Astrocyte (in vitro differentiated cells and primary cell): ENCODE results near the gene ADGRF3. TPM values are rescaled to one million over a fixed set of nuclear protein-coding genes. Genes with fewer than 3 reads are reported as not detected.

ENCODE experiments used
- DNase-seq: peaks from one replicate; pipeline ENCODE4 v3.0.0-alpha.2; 2010; ENCODE audit warnings: low read depth
- FAIRE-seq: peaks from 2 replicates; lab custom pipeline; 2011; peaks lifted over from hg19 to GRCh38; lab: Jason Lieb, UNC
- H2AFZ ChIP-seq: 2 replicates; pipeline ENCODE4 v1.6.0; 2012; ENCODE audit warnings: low read depth, low read length, inconsistent platforms
- H3K27ac ChIP-seq: 2 replicates; pipeline ENCODE4 v1.5.1; 2011; ENCODE audit warnings: low read depth, low read length, inconsistent platforms
- H3K27me3 ChIP-seq: 2 replicates; pipeline ENCODE4 v1.6.0; 2011; ENCODE audit warnings: low read length, inconsistent platforms; ENCODE audit not compliant: insufficient read depth
- H3K36me3 ChIP-seq: 2 replicates; pipeline ENCODE4 v1.5.1; 2011; ENCODE audit warnings: low read length, inconsistent platforms; ENCODE audit not compliant: insufficient read depth
- H3K4me1 ChIP-seq: 2 replicates; pipeline ENCODE4 v1.5.1; 2011; ENCODE audit warnings: low read length, inconsistent platforms; ENCODE audit not compliant: insufficient read depth
- H3K4me2 ChIP-seq: 2 replicates; pipeline ENCODE4 v1.6.0; 2012; ENCODE audit warnings: low read length, inconsistent platforms
- H3K4me3 ChIP-seq: 2 replicates; pipeline ENCODE4 v1.5.1; 2011; ENCODE audit warnings: low read depth, mild to moderate bottlenecking, low read length, inconsistent platforms; ENCODE audit not compliant: insufficient read depth
- H3K79me2 ChIP-seq: 2 replicates; pipeline ENCODE4 v1.6.0; 2012; ENCODE audit warnings: mild to moderate bottlenecking, low read length, inconsistent platforms; ENCODE audit not compliant: insufficient read depth
- H3K9ac ChIP-seq: 2 replicates; pipeline ENCODE4 v1.6.0; 2012; ENCODE audit warnings: mild to moderate bottlenecking, low read length, inconsistent platforms
- H3K9me3 ChIP-seq: 2 replicates; pipeline ENCODE4 v1.5.1; 2012; ENCODE audit warnings: low read depth, mild to moderate bottlenecking, low read length, inconsistent platforms; ENCODE audit not compliant: insufficient read depth
- H4K20me1 ChIP-seq: 2 replicates; pipeline ENCODE4 v1.6.0; 2012; ENCODE audit warnings: low read length, inconsistent platforms; ENCODE audit not compliant: insufficient read depth
- H3K27ac Mint-ChIP-seq: one replicate; pipeline ENCODE4 v1.8.0; 2021; ENCODE audit warnings: mild to moderate bottlenecking, mixed read lengths; ENCODE audit not compliant: unreplicated experiment
- H3K27me3 Mint-ChIP-seq: one replicate; pipeline ENCODE4 v1.8.0; 2021; ENCODE audit warnings: low read depth, mixed read lengths; ENCODE audit not compliant: unreplicated experiment
- H3K36me3 Mint-ChIP-seq: one replicate; pipeline ENCODE4 v1.8.0; 2021; ENCODE audit warnings: low read depth, mixed read lengths; ENCODE audit not compliant: unreplicated experiment
- H3K4me1 Mint-ChIP-seq: one replicate; pipeline ENCODE4 v1.8.0; 2021; ENCODE audit warnings: low read depth, mixed read lengths; ENCODE audit not compliant: unreplicated experiment
- H3K4me3 Mint-ChIP-seq: one replicate; pipeline ENCODE4 v1.8.0; 2021; ENCODE audit warnings: mild to moderate bottlenecking, moderate library complexity, mixed read lengths; ENCODE audit not compliant: unreplicated experiment
- H3K9me3 Mint-ChIP-seq: one replicate; pipeline ENCODE4 v1.8.0; 2021; ENCODE audit warnings: mild to moderate bottlenecking, mixed read lengths; ENCODE audit not compliant: unreplicated experiment
- EZH2 ChIP-seq: IDR thresholded peaks from 2 replicates; pipeline ENCODE4 v1.6.1; 2012; ENCODE audit warnings: mild to moderate bottlenecking, low read length, inconsistent platforms; ENCODE audit not compliant: insufficient read depth
- total RNA-seq: library from RNA; stranded (reverse); gene quantifications from 2 replicates; pipeline ENCODE4 v1.2.1, GENCODE V29; 2021
- TF ChIP-seq, protein P1 (sequence below): IDR thresholded peaks from 2 replicates; pipeline ENCODE4 v1.5.1; 2011; ENCODE audit warnings: low read depth, mild to moderate bottlenecking, inconsistent platforms, low read length, moderate library complexity; ENCODE audit not compliant: insufficient read depth

The ADGRF3 gene
- total RNA-seq, 1 donor from 2014 or later, result 0.16 TPM

DNA sequence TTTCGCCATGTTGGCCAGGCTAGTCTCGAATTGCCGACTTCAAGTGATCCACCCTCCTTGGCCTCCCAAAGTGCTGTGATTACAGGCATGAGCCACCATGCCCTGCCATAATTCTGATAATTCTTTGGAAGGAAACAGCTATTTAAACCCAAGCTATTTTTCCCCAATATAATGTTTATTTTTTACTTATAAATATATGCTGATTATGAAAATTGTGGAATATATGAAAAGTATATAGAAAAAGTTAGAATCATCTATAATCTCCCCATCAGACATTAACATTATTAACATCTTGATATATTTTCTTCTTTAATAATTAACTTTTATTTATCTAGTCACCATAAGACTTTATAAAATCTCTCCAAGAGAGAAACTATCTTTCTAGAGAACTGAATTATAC lies 60.7 kb downstream of the ADGRF3 start:
- DNase-seq (no peak), FAIRE-seq (no peak)
- Histone ChIP-seq H3K4me1 (peaks cover 3% of the 10 kb centered on the region), H2AFZ (no peak overlapping the region), H3K36me3 (peaks cover 26% of the 10 kb centered on the region), H3K9ac (no peak overlapping the region), H3K27me3 (no peaks in the 10 kb centered on the region), H3K79me2 (no peaks in the 10 kb centered on the region), H4K20me1 (no peaks in the 10 kb centered on the region), H3K27ac (no peak overlapping the region), H3K4me2 (no peak overlapping the region), H3K9me3 (no peaks in the 10 kb centered on the region), H3K4me3 (no peak overlapping the region)
- Mint-ChIP-seq H3K4me1 (peaks cover 3% of the 10 kb centered on the region), H3K36me3 (peaks cover 19% of the 10 kb centered on the region), H3K27me3 (no peaks in the 10 kb centered on the region), H3K27ac (no peak overlapping the region), H3K9me3 (no peaks in the 10 kb centered on the region), H3K4me3 (no peak overlapping the region)
- TF ChIP-seq EZH2, result no peak
- TF ChIP-seq, protein P1, sequence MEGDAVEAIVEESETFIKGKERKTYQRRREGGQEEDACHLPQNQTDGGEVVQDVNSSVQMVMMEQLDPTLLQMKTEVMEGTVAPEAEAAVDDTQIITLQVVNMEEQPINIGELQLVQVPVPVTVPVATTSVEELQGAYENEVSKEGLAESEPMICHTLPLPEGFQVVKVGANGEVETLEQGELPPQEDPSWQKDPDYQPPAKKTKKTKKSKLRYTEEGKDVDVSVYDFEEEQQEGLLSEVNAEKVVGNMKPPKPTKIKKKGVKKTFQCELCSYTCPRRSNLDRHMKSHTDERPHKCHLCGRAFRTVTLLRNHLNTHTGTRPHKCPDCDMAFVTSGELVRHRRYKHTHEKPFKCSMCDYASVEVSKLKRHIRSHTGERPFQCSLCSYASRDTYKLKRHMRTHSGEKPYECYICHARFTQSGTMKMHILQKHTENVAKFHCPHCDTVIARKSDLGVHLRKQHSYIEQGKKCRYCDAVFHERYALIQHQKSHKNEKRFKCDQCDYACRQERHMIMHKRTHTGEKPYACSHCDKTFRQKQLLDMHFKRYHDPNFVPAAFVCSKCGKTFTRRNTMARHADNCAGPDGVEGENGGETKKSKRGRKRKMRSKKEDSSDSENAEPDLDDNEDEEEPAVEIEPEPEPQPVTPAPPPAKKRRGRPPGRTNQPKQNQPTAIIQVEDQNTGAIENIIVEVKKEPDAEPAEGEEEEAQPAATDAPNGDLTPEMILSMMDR, result no peak

- peaks cover 21% of the 10 kb centered on the region for H3K36me3 Mint-ChIP-seq
- peaks cover 3% of the 10 kb centered on the region for H3K4me1 ChIP-seq
- H3K27ac Mint-ChIP-seq, result peak overlapping the region; percentile 31
- H3K9me3 ChIP-seq, result no peaks in the 10 kb centered on the region
- H3K4me3 ChIP-seq, result no peak overlapping the region
- peaks cover 3% of the 10 kb centered on the region for H3K4me1 Mint-ChIP-seq
- TF ChIP-seq, protein P1, result no peak
- FAIRE-seq, result no peak
- H3K4me3 Mint-ChIP-seq, result no peak overlapping the region
- DNase-seq, result peak; percentile 57
- H3K27me3 Mint-ChIP-seq, result no peaks in the 10 kb centered on the region
- no peaks in the 10 kb centered on the region for H4K20me1 ChIP-seq
- peaks cover 36% of the 10 kb centered on the region for H3K36me3 ChIP-seq
- H3K4me2 ChIP-seq, result no peak overlapping the region
- no peak overlapping the region for H3K9ac ChIP-seq
- no peaks in the 10 kb centered on the region for H3K79me2 ChIP-seq
- H3K9me3 Mint-ChIP-seq, result no peaks in the 10 kb centered on the region
- H3K27ac ChIP-seq, result no peak overlapping the region
- H2AFZ ChIP-seq, result no peak overlapping the region
- no peaks in the 10 kb centered on the region for H3K27me3 ChIP-seq
These were observed 62.5 kb downstream of the ADGRF3 start for GRCh38 chr2:26284132-26284531.

- DNase-seq (no peak), FAIRE-seq (no peak)
- TF ChIP-seq EZH2, result no peak
- TF ChIP-seq, protein P1, result no peak
- Mint-ChIP-seq H3K9me3 (no peaks in the 10 kb centered on the region), H3K4me1 (peaks cover 3% of the 10 kb centered on the region), H3K27me3 (no peaks in the 10 kb centered on the region), H3K27ac (no peak overlapping the region), H3K4me3 (no peak overlapping the region), H3K36me3 (peaks cover 26% of the 10 kb centered on the region)
- Histone ChIP-seq H3K9ac (no peak overlapping the region), H3K4me3 (no peak overlapping the region), H4K20me1 (no peaks in the 10 kb centered on the region), H3K4me2 (no peak overlapping the region), H3K27ac (no peak overlapping the region), H3K9me3 (no peaks in the 10 kb centered on the region), H2AFZ (no peak overlapping the region), H3K36me3 (peaks cover 41% of the 10 kb centered on the region), H3K4me1 (peaks cover 3% of the 10 kb centered on the region), H3K79me2 (no peaks in the 10 kb centered on the region), H3K27me3 (no peaks in the 10 kb centered on the region)
These were observed 63.0 kb downstream of the ADGRF3 start for GRCh38 chr2:26283606-26284005.
